ENCODE data around the gene ZNF768. TPM values are rescaled to one million over a fixed set of nuclear protein-coding genes. Genes with fewer than 3 reads are reported as not detected.

ZNF768 gene
- total and polyA plus RNA-seq, 2 experiments from 2014 or later: 8.3 to 43.0 TPM

GRCh38 chr16:30530163-30531037, 4.0 kb upstream of the ZNF768 start:
- Mint-ChIP-seq H3K4me3 (no peak overlapping the region), H3K4me1 (peaks cover 22% of the 10 kb centered on the region), H3K9me3 (no peaks in the 10 kb centered on the region), H3K27me3 (ENCODE audit: insufficient read depth, low read depth, poor library complexity) (peaks cover 20% of the 10 kb centered on the region), H3K36me3 (ENCODE audit: low read depth) (peaks cover 19% of the 10 kb centered on the region), H3K27ac (no peak overlapping the region)
- Histone ChIP-seq H3F3A (replicated peaks; ENCODE audit: low read depth) (peaks cover 17% of the 10 kb centered on the region), H2AFZ (no peak overlapping the region), H3K9me2 (ENCODE audit: insufficient read depth) (no peaks in the 10 kb centered on the region), H4K20me1 (replicated peaks; ENCODE audit: insufficient read depth) (no peaks in the 10 kb centered on the region), H3K36me3 (ENCODE audit: insufficient read depth) (no peaks in the 10 kb centered on the region), H3K27ac (ENCODE audit: low read depth) (no peak overlapping the region), H3K79me2 (replicated peaks; ENCODE audit: insufficient read depth) (peaks cover 12% of the 10 kb centered on the region; the same call in 1 of the 2 replicates), H3K4me1 (ENCODE audit: insufficient read depth) (peaks cover 16% of the 10 kb centered on the region), H3K4me3 (no peak overlapping the region), H3K27me3 (ENCODE audit: insufficient read depth) (no peaks in the 10 kb centered on the region), H3K4me2 (no peak overlapping the region)
- DNase-seq (ENCODE audit: low spot score) (no peak), ATAC-seq (no peak)
- no peak for TF ChIP-seq ZNF331 (CRISPR knock-in tag; IDR thresholded peaks at IDR 0.05; ENCODE audit: low read depth)
- TF ChIP-seq EZH2phosphoT487 (IDR thresholded peaks at IDR 0.05; ENCODE audit: unreplicated experiment): no peak
- TF ChIP-seq CREB1 (CRISPR knock-in tag; IDR thresholded peaks at IDR 0.05; ENCODE audit: low read depth): no peak
- TF ChIP-seq CTCF (conservative IDR thresholded peaks at IDR 0.05; ENCODE audit: low read depth in 2 of 2): no peak
- no peak for TF ChIP-seq ETS1 (IDR thresholded peaks at IDR 0.05)
- TF ChIP-seq REST (IDR thresholded peaks at IDR 0.05; ENCODE audit: unreplicated experiment): no peak
- TF ChIP-seq EZH2 (IDR thresholded peaks at IDR 0.05; ENCODE audit: low read depth, unreplicated experiment): no peak
- no peak for TF ChIP-seq ZNF114 (CRISPR knock-in tag; IDR thresholded peaks at IDR 0.05)

Data from GM23338 (cell line).